Fibroblast of lung (primary cell): ENCODE data around the gene MOAP1. TPM values are rescaled to one million over a fixed set of nuclear protein-coding genes. Genes with fewer than 3 reads are reported as not detected.
"Not testable (repeated sequence)": the region's sequence is repeated elsewhere in the genome, so short reads cannot be mapped to it uniquely, and the experiment has no call there.

Experiments used
- DNase-seq, 2 donors: peaks; one replicate each; pipeline versions ENCODE4 v3.0.0 to v3.0.0-alpha.2; 2010; ENCODE audit warnings: low read depth in 2 of 2
- H2AFZ ChIP-seq: 2 replicates; pipeline ENCODE4 v1.5.1; 2012; ENCODE audit warnings: low read length, control low read depth, inconsistent platforms
- H3K27ac ChIP-seq: 2 replicates; pipeline ENCODE4 v1.5.1; 2011; ENCODE audit warnings: low read length, control low read depth; ENCODE audit not compliant: insufficient read depth
- H3K27me3 ChIP-seq: 2 replicates; pipeline ENCODE4 v1.5.1; 2011; ENCODE audit warnings: mild to moderate bottlenecking, low read length; ENCODE audit not compliant: control insufficient read depth, insufficient read depth
- H3K36me3 ChIP-seq: 2 replicates; pipeline ENCODE4 v1.5.1; 2011; ENCODE audit warnings: low read length; ENCODE audit not compliant: control insufficient read depth, insufficient read depth
- H3K4me1 ChIP-seq: 2 replicates; pipeline ENCODE4 v1.5.1; 2011; ENCODE audit warnings: low read length; ENCODE audit not compliant: control insufficient read depth, insufficient read depth; ENCODE audit errors: extremely low read depth
- H3K4me2 ChIP-seq: 2 replicates; pipeline ENCODE4 v1.5.1; 2011; ENCODE audit warnings: low read length, control low read depth; ENCODE audit not compliant: insufficient read depth; ENCODE audit errors: extremely low read depth
- H3K4me3 ChIP-seq, 4 experiments: fragments of 200-600 bp in 1 of 4; sonication (generic) in 1 of 4; replicated peaks in 1 of 4; 2 replicates each; pipeline ENCODE4 v1.5.1; 2011 to 2016; ENCODE audit warnings: low read length in 4 of 4, low read depth in 3 of 4, mild to moderate bottlenecking in 3 of 4, control low read depth in 2 of 4, inconsistent platforms in 1 of 4, mixed read lengths in 1 of 4; ENCODE audit not compliant: insufficient read depth in 1 of 4; ENCODE audit errors: control extremely low read depth in 1 of 4
- H3K79me2 ChIP-seq: 2 replicates; pipeline ENCODE4 v1.5.1; 2012; ENCODE audit warnings: mild to moderate bottlenecking, low read length, inconsistent platforms; ENCODE audit not compliant: control insufficient read depth, insufficient read depth
- H3K9ac ChIP-seq: 2 replicates; pipeline ENCODE4 v1.5.1; 2011; ENCODE audit warnings: mild to moderate bottlenecking, low read length, control low read depth; ENCODE audit not compliant: insufficient read depth
- H3K9me3 ChIP-seq: 2 replicates; pipeline ENCODE4 v1.5.1; 2012; ENCODE audit warnings: low read depth, low read length; ENCODE audit not compliant: control insufficient read depth, insufficient read depth
- H4K20me1 ChIP-seq: 2 replicates; pipeline ENCODE4 v1.5.1; 2011; ENCODE audit warnings: low read length; ENCODE audit not compliant: control insufficient read depth, insufficient read depth; ENCODE audit errors: extremely low read depth
- EZH2 ChIP-seq: IDR thresholded peaks from 2 replicates; pipeline ENCODE4 v1.5.1; 2012; ENCODE audit warnings: low read length, control low read depth, mild to moderate bottlenecking; ENCODE audit errors: missing control alignments
- polyA plus RNA-seq, 2 donors: library from polyadenylated mRNA; depleted of rRNA in 1 of 2; stranded (reverse) in 1 of 2; unstranded in 1 of 2; fragments of >200 nt; gene quantifications; 2 replicates each; pipeline ENCODE4 v1.2.1, GENCODE V29; 2011 to 2012; ENCODE audit warnings: missing spikeins in 1 of 2
- total RNA-seq: library from RNA; depleted of rRNA; stranded (reverse); fragments of >200 nt; gene quantifications from 2 replicates; pipeline ENCODE4 v1.2.1, GENCODE V29; 2014
- TF ChIP-seq, protein P1 (sequence below), 2 donors: IDR thresholded peaks in 1 of 2; conservative IDR thresholded peaks in 1 of 2; 1 replicate in 1 of 2; 2 replicates in 1 of 2; pipeline ENCODE4 v1.5.1; 2011 to 2012; ENCODE audit warnings: low read length in 2 of 2, control low read depth in 1 of 2, inconsistent platforms in 1 of 2, low read depth in 1 of 2, mild to moderate bottlenecking in 1 of 2

MOAP1 gene
- total and polyA plus RNA-seq, 2 donors (not counting 1 experiment from before 2014, with no cell fraction given) = 18.5 to 21.3 TPM

GRCh38 chr14:93142854-93143652 lies 41.6 kb downstream of the MOAP1 start:
- TF ChIP-seq EZH2 = no peak
- TF ChIP-seq, protein P1, sequence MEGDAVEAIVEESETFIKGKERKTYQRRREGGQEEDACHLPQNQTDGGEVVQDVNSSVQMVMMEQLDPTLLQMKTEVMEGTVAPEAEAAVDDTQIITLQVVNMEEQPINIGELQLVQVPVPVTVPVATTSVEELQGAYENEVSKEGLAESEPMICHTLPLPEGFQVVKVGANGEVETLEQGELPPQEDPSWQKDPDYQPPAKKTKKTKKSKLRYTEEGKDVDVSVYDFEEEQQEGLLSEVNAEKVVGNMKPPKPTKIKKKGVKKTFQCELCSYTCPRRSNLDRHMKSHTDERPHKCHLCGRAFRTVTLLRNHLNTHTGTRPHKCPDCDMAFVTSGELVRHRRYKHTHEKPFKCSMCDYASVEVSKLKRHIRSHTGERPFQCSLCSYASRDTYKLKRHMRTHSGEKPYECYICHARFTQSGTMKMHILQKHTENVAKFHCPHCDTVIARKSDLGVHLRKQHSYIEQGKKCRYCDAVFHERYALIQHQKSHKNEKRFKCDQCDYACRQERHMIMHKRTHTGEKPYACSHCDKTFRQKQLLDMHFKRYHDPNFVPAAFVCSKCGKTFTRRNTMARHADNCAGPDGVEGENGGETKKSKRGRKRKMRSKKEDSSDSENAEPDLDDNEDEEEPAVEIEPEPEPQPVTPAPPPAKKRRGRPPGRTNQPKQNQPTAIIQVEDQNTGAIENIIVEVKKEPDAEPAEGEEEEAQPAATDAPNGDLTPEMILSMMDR (conservative IDR thresholded peaks at IDR 0.05 in 1 of 2, IDR thresholded peaks at IDR 0.05 in 1 of 2; ENCODE audit: low read depth in 1 of 2, low read length in 2 of 2) = no peak
- no peaks in the 10 kb centered on the region for H3K9me3 ChIP-seq
- no peak for DNase-seq
- H3K36me3 ChIP-seq = no peaks in the 10 kb centered on the region
- H4K20me1 ChIP-seq = no peaks in the 10 kb centered on the region
- H2AFZ ChIP-seq = no peak overlapping the region
- H3K79me2 ChIP-seq = no peaks in the 10 kb centered on the region
- no peak overlapping the region for H3K9ac ChIP-seq
- no peak overlapping the region for H3K4me3 ChIP-seq
- no peak overlapping the region for H3K27ac ChIP-seq
- no peak overlapping the region for H3K4me2 ChIP-seq
- H3K27me3 ChIP-seq = no peaks in the 10 kb centered on the region
- H3K4me1 ChIP-seq = no peaks in the 10 kb centered on the region

GRCh38 chr14:93137864-93138263 lies 46.8 kb downstream of the MOAP1 start:
- Histone ChIP-seq H4K20me1 (no peaks in the 10 kb centered on the region), H3K27ac (no peak overlapping the region), H2AFZ (no peak overlapping the region), H3K79me2 (no peaks in the 10 kb centered on the region), H3K4me3 (no peak overlapping the region), H3K4me1 (no peaks in the 10 kb centered on the region), H3K36me3 (no peaks in the 10 kb centered on the region), H3K4me2 (no peak overlapping the region), H3K9ac (no peak overlapping the region), H3K9me3 (no peaks in the 10 kb centered on the region), H3K27me3 (no peaks in the 10 kb centered on the region)
- TF ChIP-seq, protein P1 (conservative IDR thresholded peaks at IDR 0.05 in 1 of 2, IDR thresholded peaks at IDR 0.05 in 1 of 2; ENCODE audit: low read depth in 1 of 2, low read length in 2 of 2) = peak in 1 of 2 donors; percentile 14
- TF ChIP-seq EZH2 = no peak
- peak in 1 of 2 donors; percentile 25 for DNase-seq

GRCh38 chr14:93136508-93136907 lies 48.2 kb downstream of the MOAP1 start:
- not testable (repeated sequence) for H3K9me3 ChIP-seq, H3K79me2 ChIP-seq, DNase-seq, H2AFZ ChIP-seq, H3K9ac ChIP-seq, H3K36me3 ChIP-seq, H3K4me3 ChIP-seq, H3K4me1 ChIP-seq, H4K20me1 ChIP-seq, H3K27me3 ChIP-seq, H3K4me2 ChIP-seq, H3K27ac ChIP-seq
